Choroid plexus epithelial cell (primary cell): ENCODE data around the gene IGFBP4.

Source experiments
- DNase-seq: peaks from one replicate; pipeline ENCODE4 v3.0.0-alpha.2; 2010; ENCODE audit warnings: low read depth
- H3K4me3 ChIP-seq: 2 replicates; pipeline ENCODE4 v1.5.1; 2011; ENCODE audit warnings: low read depth, mild to moderate bottlenecking, control low read depth, low read length, moderate library complexity
- TF ChIP-seq, protein P1 (sequence below): conservative IDR thresholded peaks from 2 replicates; pipeline ENCODE4 v1.5.1; 2011; ENCODE audit warnings: low read depth, mild to moderate bottlenecking, control low read depth, inconsistent platforms, low read length, moderate library complexity

IGFBP4 gene

GRCh38 chr17:40484285-40484972 is 41.2 kb downstream of the IGFBP4 start:
- TF ChIP-seq, protein P1, sequence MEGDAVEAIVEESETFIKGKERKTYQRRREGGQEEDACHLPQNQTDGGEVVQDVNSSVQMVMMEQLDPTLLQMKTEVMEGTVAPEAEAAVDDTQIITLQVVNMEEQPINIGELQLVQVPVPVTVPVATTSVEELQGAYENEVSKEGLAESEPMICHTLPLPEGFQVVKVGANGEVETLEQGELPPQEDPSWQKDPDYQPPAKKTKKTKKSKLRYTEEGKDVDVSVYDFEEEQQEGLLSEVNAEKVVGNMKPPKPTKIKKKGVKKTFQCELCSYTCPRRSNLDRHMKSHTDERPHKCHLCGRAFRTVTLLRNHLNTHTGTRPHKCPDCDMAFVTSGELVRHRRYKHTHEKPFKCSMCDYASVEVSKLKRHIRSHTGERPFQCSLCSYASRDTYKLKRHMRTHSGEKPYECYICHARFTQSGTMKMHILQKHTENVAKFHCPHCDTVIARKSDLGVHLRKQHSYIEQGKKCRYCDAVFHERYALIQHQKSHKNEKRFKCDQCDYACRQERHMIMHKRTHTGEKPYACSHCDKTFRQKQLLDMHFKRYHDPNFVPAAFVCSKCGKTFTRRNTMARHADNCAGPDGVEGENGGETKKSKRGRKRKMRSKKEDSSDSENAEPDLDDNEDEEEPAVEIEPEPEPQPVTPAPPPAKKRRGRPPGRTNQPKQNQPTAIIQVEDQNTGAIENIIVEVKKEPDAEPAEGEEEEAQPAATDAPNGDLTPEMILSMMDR = no peak
- H3K4me3 ChIP-seq = no peak overlapping the region
- DNase-seq = no peak

- no peak for DNase-seq
- TF ChIP-seq, protein P1 = no peak
- no peak overlapping the region for H3K4me3 ChIP-seq
Observed at GRCh38 chr17:40484973-40485530, 41.8 kb downstream of the IGFBP4 start.

DNA sequence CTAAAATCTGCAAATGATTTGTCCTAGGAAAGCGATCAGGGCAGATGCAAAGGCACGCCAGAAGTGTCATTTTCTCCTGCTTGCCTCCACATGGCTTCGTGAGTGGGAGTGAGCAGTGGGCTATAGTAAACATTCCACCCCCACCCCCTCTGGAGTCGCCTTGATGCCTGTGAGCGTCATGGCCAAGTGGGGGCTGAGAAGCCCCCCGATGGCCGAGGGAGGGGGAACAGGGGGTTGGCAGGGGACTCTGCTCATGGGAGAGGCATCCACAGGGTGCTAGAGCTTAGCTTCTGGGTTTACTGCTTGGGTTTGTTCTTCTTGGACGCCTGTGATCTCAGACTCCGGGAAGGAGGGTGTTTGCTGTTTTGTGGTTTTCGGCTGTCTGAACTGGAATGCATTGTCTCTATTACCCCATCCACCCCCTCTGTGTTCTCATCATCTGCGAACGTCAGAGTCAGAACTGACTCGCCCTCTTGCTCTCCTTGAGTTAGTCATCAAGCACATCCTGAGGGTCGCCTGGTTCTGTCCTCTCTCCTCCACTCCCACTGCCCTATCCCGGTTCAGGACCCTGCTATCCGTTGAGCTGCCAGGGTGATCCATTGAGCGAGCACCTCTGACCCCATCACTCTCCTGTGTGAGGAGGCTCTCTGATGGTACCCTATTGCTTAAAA is 42.7 kb downstream of the IGFBP4 start:
- TF ChIP-seq, protein P1 = no peak
- no peak overlapping the region for H3K4me3 ChIP-seq
- peak; percentile 100 for DNase-seq

GRCh38 chr17:40486522-40487370 is 43.5 kb downstream of the IGFBP4 start:
- TF ChIP-seq, protein P1 = no peak
- peak; percentile 97 for DNase-seq
- H3K4me3 ChIP-seq = no peak overlapping the region

DNA sequence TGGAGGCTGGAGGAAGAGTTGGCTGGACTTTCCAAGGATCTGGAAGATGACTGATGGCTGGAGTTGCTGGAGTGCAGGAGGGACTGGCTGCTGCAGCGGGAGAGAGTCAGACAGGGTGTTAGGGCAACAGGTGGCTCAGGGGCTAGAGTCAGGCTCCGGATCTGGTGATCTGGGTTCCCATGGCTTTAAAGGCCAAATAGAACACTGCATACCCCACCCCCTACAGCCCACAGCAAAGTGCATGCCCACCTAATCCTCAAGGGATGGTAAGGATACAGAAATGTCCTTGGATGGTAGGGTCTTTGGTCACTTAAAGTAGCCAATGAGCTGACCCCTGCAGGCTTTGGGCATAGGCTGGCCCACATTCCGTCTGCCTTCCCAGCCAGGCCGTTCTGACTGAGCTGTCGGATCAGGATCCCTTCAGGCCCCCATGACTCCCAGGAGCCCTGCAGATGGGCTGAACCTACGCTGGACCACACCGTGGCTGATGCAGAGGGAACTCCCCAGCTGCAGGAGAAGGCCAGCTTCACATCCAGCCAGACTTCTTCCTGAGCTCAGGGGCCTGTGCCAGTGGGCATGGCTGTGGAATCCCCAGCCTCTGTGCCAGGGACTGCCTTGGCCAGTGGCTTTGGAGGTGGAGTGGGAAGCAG is 44.2 kb downstream of the IGFBP4 start:
- H3K4me3 ChIP-seq = no peak overlapping the region
- no peak for DNase-seq
- TF ChIP-seq, protein P1 = no peak

- H3K4me3 ChIP-seq = no peak overlapping the region
- TF ChIP-seq, protein P1 = no peak
- DNase-seq = peak; percentile 97
Observed at GRCh38 chr17:40490289-40490853, 47.1 kb downstream of the IGFBP4 start.
